Thoracic aorta (tissue), 2 donors: ENCODE data around the gene GP9. TPM values are rescaled to one million over a fixed set of nuclear protein-coding genes. Genes with fewer than 3 reads are reported as not detected.

Source experiments
- ATAC-seq: fragments of 150-250 bp; one replicate; pipeline ENCODE4 v1.8.0; 2017; ENCODE audit warnings: low read depth; ENCODE audit not compliant: insufficient number of reproducible peaks, low FRiP score
- DNase-seq: peaks from one replicate; pipeline ENCODE4 v3.0.0-alpha.2; 2020; ENCODE audit warnings: low spot score
- H3K27ac ChIP-seq, 2 donors: fragments of 200-600 bp; sonication (generic); 1 replicate in 1 of 2; 2 replicates in 1 of 2; pipeline ENCODE4 v1.5.1; 2016; ENCODE audit warnings: mild to moderate bottlenecking in 2 of 2, moderate library complexity in 2 of 2
- H3K27me3 ChIP-seq: fragments of 200-600 bp; sonication (generic); replicated peaks from 2 replicates; pipeline ENCODE4 v1.6.0; 2016; ENCODE audit warnings: mild to moderate bottlenecking; ENCODE audit not compliant: insufficient read depth
- H3K36me3 ChIP-seq: fragments of 200-600 bp; sonication (generic); one replicate; pipeline ENCODE4 v1.5.1; 2016
- H3K4me1 ChIP-seq, 2 donors: fragments of 200-600 bp; sonication (generic); 1 replicate in 1 of 2; 2 replicates in 1 of 2; pipeline versions ENCODE4 v1.5.1 to v1.6.0; 2016; ENCODE audit warnings: low read depth in 2 of 2, mild to moderate bottlenecking in 1 of 2; ENCODE audit not compliant: control insufficient read depth in 1 of 2
- H3K4me3 ChIP-seq: fragments of 200-600 bp; sonication (generic); 2 replicates; pipeline ENCODE4 v1.5.1; 2016; ENCODE audit warnings: mild to moderate bottlenecking
- H3K9me3 ChIP-seq: fragments of 200-600 bp; sonication (generic); 2 replicates; pipeline ENCODE4 v1.5.1; 2016
- CTCF ChIP-seq: fragments of 200-600 bp; sonication (generic); IDR thresholded peaks from one replicate; pipeline ENCODE4 v1.5.1; 2019; ENCODE audit warnings: antibody characterized with exemption
- total RNA-seq, 2 donors: library from RNA; depleted of rRNA; stranded (reverse); fragments of >200 nt; gene quantifications; one replicate each; pipeline versions ENCODE4 v1.1.0 to v1.2.3, GENCODE V29; 2016

The GP9 gene
- total RNA-seq, 2 donors from 2014 or later, result not detected

- Histone ChIP-seq H3K27ac (no peak overlapping the region), H3K4me1 (no peaks in the 10 kb centered on the region), H3K27me3 (no peaks in the 10 kb centered on the region), H3K9me3 (no peaks in the 10 kb centered on the region), H3K36me3 (no peaks in the 10 kb centered on the region), H3K4me3 (no peak overlapping the region)
- no peak for TF ChIP-seq CTCF
- ATAC-seq (no peak), DNase-seq (no peak)
Measured at GRCh38 chr3:129033151-129033550, 27.4 kb upstream of the GP9 start.

- Histone ChIP-seq H3K27me3 (no peaks in the 10 kb centered on the region), H3K9me3 (no peaks in the 10 kb centered on the region), H3K36me3 (no peaks in the 10 kb centered on the region), H3K4me3 (no peak overlapping the region), H3K4me1 (no peaks in the 10 kb centered on the region), H3K27ac (no peak overlapping the region)
- ATAC-seq (no peak), DNase-seq (no peak)
- no peak for TF ChIP-seq CTCF
Measured at GRCh38 chr3:129033633-129034321, 26.8 kb upstream of the GP9 start.

- no peak overlapping the region for H3K27ac ChIP-seq
- no peak overlapping the region for H3K4me3 ChIP-seq
- ATAC-seq, result no peak
- no peak for TF ChIP-seq CTCF
- no peaks in the 10 kb centered on the region for H3K27me3 ChIP-seq
- no peak for DNase-seq
- peaks cover 0 to 4% of the 10 kb centered on the region in 2 donors for H3K4me1 ChIP-seq
- no peaks in the 10 kb centered on the region for H3K9me3 ChIP-seq
- no peaks in the 10 kb centered on the region for H3K36me3 ChIP-seq
Measured at GRCh38 chr3:129034642-129035041, 25.9 kb upstream of the GP9 start.

GRCh38 chr3:129035360-129036221 is 25.0 kb upstream of the GP9 start:
- Histone ChIP-seq H3K27ac (no peak overlapping the region), H3K36me3 (no peaks in the 10 kb centered on the region), H3K4me1 (peaks cover 0 to 5% of the 10 kb centered on the region in 2 donors), H3K9me3 (no peaks in the 10 kb centered on the region), H3K27me3 (no peaks in the 10 kb centered on the region), H3K4me3 (no peak overlapping the region)
- no peak for TF ChIP-seq CTCF
- no peak for DNase-seq
- ATAC-seq, result no peak
